K562 (cell line): ENCODE data around the gene PLAAT5. TPM values are rescaled to one million over a fixed set of nuclear protein-coding genes. Genes with fewer than 3 reads are reported as not detected.
A peak's percentile ranks its signal among the peaks of the same experiment; 100 is the strongest.

Experiments used
- COPS2 ChIP-seq: fragments of 450-650 bp; conservative IDR thresholded peaks from 2 replicates; pipeline ENCODE4 v1.6.1; 2016; ENCODE audit warnings: mild to moderate bottlenecking, moderate library complexity
- CTBP1 ChIP-seq: fragments of 450-650 bp; IDR thresholded peaks from 2 replicates; pipeline ENCODE4 v1.6.1; 2016; ENCODE audit warnings: borderline replicate concordance
- L3MBTL2 ChIP-seq: fragments of 450-650 bp; IDR thresholded peaks from 2 replicates; pipeline ENCODE4 v1.6.1; 2016; ENCODE audit warnings: mild to moderate bottlenecking, moderate library complexity
- NFIX ChIP-seq: fragments of 250-450 bp; sonication (Bioruptor Pico); IDR thresholded peaks from 2 replicates; pipeline ENCODE4 v1.4.0; 2020; ENCODE audit warnings: low read depth, mild to moderate bottlenecking, moderate library complexity
- OTX1 ChIP-seq: fragments of 450-650 bp; formaldehyde crosslinking; IDR thresholded peaks from 2 replicates; pipeline ENCODE4 v1.4.0; 2022; ENCODE audit warnings: mild to moderate bottlenecking
- SPI1 ChIP-seq: IDR thresholded peaks from 2 replicates; pipeline ENCODE4 v1.6.1; 2011; ENCODE audit warnings: low read depth, low read length, control low read depth, borderline replicate concordance
- SRSF7 ChIP-seq: fragments of 200-400 bp; formaldehyde crosslinking; optimal IDR thresholded peaks from 2 replicates; pipeline ENCODE3; 2017; ENCODE audit warnings: mild to moderate bottlenecking, low read depth, low read length
- ZNF23 ChIP-seq: fragments of 250-450 bp; sonication (Bioruptor Pico); IDR thresholded peaks from 2 replicates; pipeline ENCODE4 v1.4.0; 2020; ENCODE audit warnings: mild to moderate bottlenecking
- ZNF696 ChIP-seq: fragments of 250-450 bp; sonication (Bioruptor Pico); conservative IDR thresholded peaks from 2 replicates; pipeline ENCODE4 v1.4.0; 2020; ENCODE audit warnings: mild to moderate bottlenecking, moderate library complexity
- ZZZ3 ChIP-seq: fragments of 450-650 bp; IDR thresholded peaks from 2 replicates; pipeline ENCODE4 v1.6.1; 2016; ENCODE audit warnings: antibody characterized with exemption, mild to moderate bottlenecking, moderate library complexity
- polyA plus RNA-seq, 8 experiments: library from polyadenylated mRNA; depleted of rRNA in 4 of 8; stranded (reverse) in 5 of 8; unstranded in 3 of 8; fragments of >200 nt; fragmentation: Nextera tagmentation in 2 of 8; fragmentation: Illumina TruSeq in 1 of 8; extraction: Ambion mirVana in 2 of 8; extraction: Trizol in 1 of 8; gene quantifications; 2 replicates each; pipeline versions ENCODE4 v1.2.1 to v1.2.3, GENCODE V29; 2011 to 2014; ENCODE audit warnings: inconsistent platforms in 1 of 8, missing spikeins in 1 of 8
- total RNA-seq, 7 experiments: library from RNA; depleted of rRNA in 6 of 7; stranded (reverse); fragments of >200 nt in 6 of 7; fragmentation: Illumina TruSeq in 2 of 7; extraction: Trizol in 2 of 7; gene quantifications; 2 replicates each; pipeline versions ENCODE4 v1.2.1 to v1.2.3, GENCODE V29; 2011 to 2021; ENCODE audit warnings: low replicate concordance in 1 of 7
- TF ChIP-seq, protein P1 (sequence below): sonication (generic); formaldehyde crosslinking; IDR thresholded peaks from 2 replicates; pipeline ENCODE4 v1.8.0; 2022; ENCODE audit warnings: mild to moderate bottlenecking, low read depth, missing genetic modification reagents
- TF ChIP-seq, protein P2 (sequence below): sonication (generic); formaldehyde crosslinking; IDR thresholded peaks from 2 replicates; pipeline ENCODE4 v1.8.1; 2022; ENCODE audit warnings: missing genetic modification reagents
- TF ChIP-seq, protein P3 (sequence below): fragments of 250-450 bp; sonication (Bioruptor Pico); IDR thresholded peaks from 2 replicates; pipeline ENCODE4 v1.5.0; 2022; ENCODE audit warnings: mild to moderate bottlenecking
- TF ChIP-seq, protein P4 (sequence below): sonication (generic); formaldehyde crosslinking; IDR thresholded peaks from 2 replicates; pipeline ENCODE4 v1.8.1; 2023; ENCODE audit warnings: mild to moderate bottlenecking, missing genetic modification reagents, moderate library complexity
- TF ChIP-seq, protein P5 (sequence below), 2 experiments: fragments of 250-450 bp in 1 of 2; fragments of 450-650 bp in 1 of 2; sonication (Bioruptor Pico) in 1 of 2; IDR thresholded peaks; 2 replicates each; pipeline versions ENCODE4 v1.6.1 to v1.8.0; 2016 to 2021; ENCODE audit warnings: mild to moderate bottlenecking in 2 of 2, moderate library complexity in 2 of 2, missing compliant biosample characterization in 1 of 2, missing genetic modification characterization in 1 of 2
- TF ChIP-seq, protein P6 (sequence below): IDR thresholded peaks from 3 replicates; pipeline ENCODE4 v1.6.1; 2011; ENCODE audit warnings: borderline replicate concordance, mild to moderate bottlenecking, moderate library complexity; ENCODE audit not compliant: insufficient read length; ENCODE audit errors: extremely low read depth

Gene PLAAT5
- total and polyA plus RNA-seq, 9 of the 15 experiments (the other 6 are each of a cell fraction or from before 2014, with no cell fraction given) = not detected

DNA sequence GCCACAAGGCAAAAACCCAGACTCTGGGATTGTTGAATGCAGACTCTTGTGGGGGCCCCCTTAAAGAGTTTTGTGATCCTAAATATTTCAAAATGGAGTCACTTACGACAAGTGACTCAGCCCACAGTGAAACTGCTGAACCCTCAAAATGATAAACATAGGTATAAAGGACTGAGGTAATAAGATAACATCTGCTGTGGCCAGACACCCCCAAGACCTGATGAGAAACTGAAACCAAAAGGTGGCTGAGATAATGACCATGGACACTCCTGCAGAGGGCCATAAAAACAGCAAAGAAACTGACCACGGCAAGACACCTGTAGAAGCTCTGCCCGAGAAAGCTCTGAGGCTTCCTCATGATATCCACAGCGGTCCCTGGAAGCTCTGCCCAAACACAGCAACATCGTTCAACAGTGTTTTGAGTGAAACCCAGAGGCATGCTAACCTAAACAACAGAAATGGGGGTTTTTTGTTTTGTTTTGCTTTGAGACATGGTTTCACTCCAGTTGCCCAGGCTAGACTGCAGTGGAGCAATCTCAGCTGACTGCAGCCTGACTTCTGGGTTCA, 44.0 kb upstream of the PLAAT5 start (continued):
- TF ChIP-seq, protein P1, sequence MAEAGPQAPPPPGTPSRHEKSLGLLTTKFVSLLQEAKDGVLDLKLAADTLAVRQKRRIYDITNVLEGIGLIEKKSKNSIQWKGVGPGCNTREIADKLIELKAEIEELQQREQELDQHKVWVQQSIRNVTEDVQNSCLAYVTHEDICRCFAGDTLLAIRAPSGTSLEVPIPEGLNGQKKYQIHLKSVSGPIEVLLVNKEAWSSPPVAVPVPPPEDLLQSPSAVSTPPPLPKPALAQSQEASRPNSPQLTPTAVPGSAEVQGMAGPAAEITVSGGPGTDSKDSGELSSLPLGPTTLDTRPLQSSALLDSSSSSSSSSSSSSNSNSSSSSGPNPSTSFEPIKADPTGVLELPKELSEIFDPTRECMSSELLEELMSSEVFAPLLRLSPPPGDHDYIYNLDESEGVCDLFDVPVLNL (CRISPR knock-in tag) = no peak
- TF ChIP-seq SPI1 (no peak), ZNF696 (peak; percentile 81; the same call in 1 of the 2 replicates), OTX1 (peak; percentile 91; the same call in 1 of the 2 replicates), NFIX (CRISPR knock-in tag) (peak; percentile 70; the same call in 1 of the 2 replicates), L3MBTL2 (0 out of 2 replicates have a peak, but pooled peaks have one; percentile 32), COPS2 (no peak), ZNF23 (CRISPR knock-in tag) (peak; percentile 85), CTBP1 (peak; percentile 10; the same call in 1 of the 2 replicates), ZZZ3 (no peak), SRSF7 (no peak)
- TF ChIP-seq, protein P2, sequence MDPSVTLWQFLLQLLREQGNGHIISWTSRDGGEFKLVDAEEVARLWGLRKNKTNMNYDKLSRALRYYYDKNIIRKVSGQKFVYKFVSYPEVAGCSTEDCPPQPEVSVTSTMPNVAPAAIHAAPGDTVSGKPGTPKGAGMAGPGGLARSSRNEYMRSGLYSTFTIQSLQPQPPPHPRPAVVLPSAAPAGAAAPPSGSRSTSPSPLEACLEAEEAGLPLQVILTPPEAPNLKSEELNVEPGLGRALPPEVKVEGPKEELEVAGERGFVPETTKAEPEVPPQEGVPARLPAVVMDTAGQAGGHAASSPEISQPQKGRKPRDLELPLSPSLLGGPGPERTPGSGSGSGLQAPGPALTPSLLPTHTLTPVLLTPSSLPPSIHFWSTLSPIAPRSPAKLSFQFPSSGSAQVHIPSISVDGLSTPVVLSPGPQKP (CRISPR knock-in tag) = no peak
- TF ChIP-seq, protein P3, sequence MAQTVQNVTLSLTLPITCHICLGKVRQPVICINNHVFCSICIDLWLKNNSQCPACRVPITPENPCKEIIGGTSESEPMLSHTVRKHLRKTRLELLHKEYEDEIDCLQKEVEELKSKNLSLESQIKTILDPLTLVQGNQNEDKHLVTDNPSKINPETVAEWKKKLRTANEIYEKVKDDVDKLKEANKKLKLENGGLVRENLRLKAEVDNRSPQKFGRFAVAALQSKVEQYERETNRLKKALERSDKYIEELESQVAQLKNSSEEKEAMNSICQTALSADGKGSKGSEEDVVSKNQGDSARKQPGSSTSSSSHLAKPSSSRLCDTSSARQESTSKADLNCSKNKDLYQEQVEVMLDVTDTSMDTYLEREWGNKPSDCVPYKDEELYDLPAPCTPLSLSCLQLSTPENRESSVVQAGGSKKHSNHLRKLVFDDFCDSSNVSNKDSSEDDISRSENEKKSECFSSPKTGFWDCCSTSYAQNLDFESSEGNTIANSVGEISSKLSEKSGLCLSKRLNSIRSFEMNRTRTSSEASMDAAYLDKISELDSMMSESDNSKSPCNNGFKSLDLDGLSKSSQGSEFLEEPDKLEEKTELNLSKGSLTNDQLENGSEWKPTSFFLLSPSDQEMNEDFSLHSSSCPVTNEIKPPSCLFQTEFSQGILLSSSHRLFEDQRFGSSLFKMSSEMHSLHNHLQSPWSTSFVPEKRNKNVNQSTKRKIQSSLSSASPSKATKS = peak; percentile 17; the same call in 1 of the 2 replicates
- TF ChIP-seq, protein P4, sequence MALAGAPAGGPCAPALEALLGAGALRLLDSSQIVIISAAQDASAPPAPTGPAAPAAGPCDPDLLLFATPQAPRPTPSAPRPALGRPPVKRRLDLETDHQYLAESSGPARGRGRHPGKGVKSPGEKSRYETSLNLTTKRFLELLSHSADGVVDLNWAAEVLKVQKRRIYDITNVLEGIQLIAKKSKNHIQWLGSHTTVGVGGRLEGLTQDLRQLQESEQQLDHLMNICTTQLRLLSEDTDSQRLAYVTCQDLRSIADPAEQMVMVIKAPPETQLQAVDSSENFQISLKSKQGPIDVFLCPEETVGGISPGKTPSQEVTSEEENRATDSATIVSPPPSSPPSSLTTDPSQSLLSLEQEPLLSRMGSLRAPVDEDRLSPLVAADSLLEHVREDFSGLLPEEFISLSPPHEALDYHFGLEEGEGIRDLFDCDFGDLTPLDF (CRISPR knock-in tag) = no peak
- TF ChIP-seq, protein P5, sequence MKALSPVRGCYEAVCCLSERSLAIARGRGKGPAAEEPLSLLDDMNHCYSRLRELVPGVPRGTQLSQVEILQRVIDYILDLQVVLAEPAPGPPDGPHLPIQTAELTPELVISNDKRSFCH (CRISPR knock-in tag; IDR thresholded peaks at IDR 0.05) = peak; percentile 92
- TF ChIP-seq, protein P5 (tag; IDR thresholded peaks at IDR 0.05) = peak; percentile 98
- TF ChIP-seq, protein P6, sequence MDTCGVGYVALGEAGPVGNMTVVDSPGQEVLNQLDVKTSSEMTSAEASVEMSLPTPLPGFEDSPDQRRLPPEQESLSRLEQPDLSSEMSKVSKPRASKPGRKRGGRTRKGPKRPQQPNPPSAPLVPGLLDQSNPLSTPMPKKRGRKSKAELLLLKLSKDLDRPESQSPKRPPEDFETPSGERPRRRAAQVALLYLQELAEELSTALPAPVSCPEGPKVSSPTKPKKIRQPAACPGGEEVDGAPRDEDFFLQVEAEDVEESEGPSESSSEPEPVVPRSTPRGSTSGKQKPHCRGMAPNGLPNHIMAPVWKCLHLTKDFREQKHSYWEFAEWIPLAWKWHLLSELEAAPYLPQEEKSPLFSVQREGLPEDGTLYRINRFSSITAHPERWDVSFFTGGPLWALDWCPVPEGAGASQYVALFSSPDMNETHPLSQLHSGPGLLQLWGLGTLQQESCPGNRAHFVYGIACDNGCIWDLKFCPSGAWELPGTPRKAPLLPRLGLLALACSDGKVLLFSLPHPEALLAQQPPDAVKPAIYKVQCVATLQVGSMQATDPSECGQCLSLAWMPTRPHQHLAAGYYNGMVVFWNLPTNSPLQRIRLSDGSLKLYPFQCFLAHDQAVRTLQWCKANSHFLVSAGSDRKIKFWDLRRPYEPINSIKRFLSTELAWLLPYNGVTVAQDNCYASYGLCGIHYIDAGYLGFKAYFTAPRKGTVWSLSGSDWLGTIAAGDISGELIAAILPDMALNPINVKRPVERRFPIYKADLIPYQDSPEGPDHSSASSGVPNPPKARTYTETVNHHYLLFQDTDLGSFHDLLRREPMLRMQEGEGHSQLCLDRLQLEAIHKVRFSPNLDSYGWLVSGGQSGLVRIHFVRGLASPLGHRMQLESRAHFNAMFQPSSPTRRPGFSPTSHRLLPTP = no peak
